Cerebellar cortex (tissue), 1 donor: Measurements from ENCODE around the gene SLC5A8.
"Not testable (repeated sequence)": the region's sequence is repeated elsewhere in the genome, so short reads cannot be mapped to it uniquely, and the experiment has no call there.

Experiments used
- DNase-seq: peaks from one replicate; pipeline ENCODE4 v3.0.0-alpha.2; 2015; ENCODE audit warnings: low spot score

SLC5A8 gene

GRCh38 chr12:101168001-101168400, 42.0 kb downstream of the SLC5A8 start:
- DNase-seq: no peak

- DNase-seq: no peak
Measured at GRCh38 chr12:101166866-101167265, 43.2 kb downstream of the SLC5A8 start.

DNA sequence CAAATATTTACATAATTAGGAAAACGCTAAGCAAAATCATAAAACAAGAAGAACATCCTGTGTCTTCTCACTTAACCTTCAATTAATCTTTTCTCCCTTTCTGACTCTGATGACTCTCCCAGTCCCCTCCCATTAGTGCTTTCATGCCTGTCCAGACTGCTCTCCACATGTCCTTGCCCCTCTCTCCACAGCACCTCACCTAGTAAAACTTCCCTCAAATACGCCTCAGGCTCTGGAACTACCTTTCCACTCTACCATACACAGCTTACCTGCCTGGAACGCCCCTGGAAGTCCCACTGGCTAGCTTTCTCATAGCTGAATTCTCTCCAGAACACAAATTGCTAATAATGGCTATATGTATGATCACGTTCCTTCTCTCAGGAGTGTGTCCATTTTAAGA, 44.7 kb downstream of the SLC5A8 start:
- no peak for DNase-seq

- not testable (repeated sequence) for DNase-seq
Measured at GRCh38 chr12:101145777-101146431, 64.1 kb downstream of the SLC5A8 start.

GRCh38 chr12:101127521-101128219, 82.4 kb downstream of the SLC5A8 start:
- DNase-seq: no peak

DNA sequence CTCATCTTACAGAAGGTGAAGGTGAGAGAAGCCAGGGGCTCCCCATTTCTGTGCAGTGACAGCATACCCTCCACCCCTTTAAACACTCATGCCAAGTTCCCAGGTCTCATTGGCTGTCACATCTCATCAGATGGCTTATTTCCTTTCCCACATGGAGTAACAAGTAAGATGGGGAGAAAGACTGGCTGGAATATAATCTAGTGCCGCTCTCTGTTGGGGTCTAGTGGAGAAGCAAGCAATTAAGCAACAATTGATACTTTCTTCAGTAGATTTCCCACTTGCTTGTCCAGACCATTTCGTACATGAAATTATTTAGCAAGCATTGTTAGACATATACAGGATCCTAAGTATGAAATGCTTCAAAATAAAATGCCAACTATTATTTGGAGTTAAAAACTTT, 92.2 kb downstream of the SLC5A8 start:
- DNase-seq: no peak

GRCh38 chr12:101116911-101117310, 93.1 kb downstream of the SLC5A8 start:
- DNase-seq: no peak

DNA sequence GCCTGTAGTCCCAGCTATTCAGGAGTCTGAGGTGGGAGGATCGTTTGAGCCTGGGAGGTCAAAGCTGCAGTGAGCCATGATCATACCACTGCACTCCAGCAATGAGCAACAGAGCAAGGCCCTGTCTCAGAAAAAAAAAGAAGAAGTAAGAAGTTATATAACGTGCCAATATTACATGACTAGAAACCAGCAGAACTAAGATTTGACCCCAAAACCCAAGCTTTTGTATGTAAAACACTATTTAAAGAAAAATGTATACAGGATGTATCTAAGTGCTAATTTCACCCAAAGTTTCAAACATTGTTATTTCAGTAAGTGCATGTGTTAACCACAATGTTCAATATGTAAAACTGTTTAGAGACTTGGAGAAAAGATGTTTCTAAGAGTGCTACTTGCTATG, 94.7 kb downstream of the SLC5A8 start:
- DNase-seq: no peak

- no peak for DNase-seq
Measured at GRCh38 chr12:101111441-101111840, 98.6 kb downstream of the SLC5A8 start.

GRCh38 chr12:101110866-101111265, 99.2 kb downstream of the SLC5A8 start:
- no peak for DNase-seq

DNA sequence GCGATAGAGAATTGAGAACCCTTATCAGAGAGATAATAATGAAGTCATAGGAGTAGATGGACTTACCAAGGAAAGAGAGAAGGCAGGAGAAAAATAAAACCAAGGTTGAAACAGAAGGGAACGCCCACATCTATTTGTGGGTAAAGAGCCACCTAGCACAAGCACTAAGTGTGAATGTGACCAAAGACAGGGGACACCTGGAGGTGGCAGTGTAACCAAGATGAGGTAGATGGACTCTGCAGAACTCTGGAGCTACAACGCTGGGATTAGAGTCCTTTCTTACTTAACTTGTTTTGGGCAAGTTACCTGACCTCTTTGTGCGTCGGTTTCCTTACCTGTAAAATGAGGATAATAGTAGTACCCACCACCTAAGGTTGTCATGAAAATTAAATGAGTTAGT, 101.9 kb downstream of the SLC5A8 start:
- DNase-seq: no peak

DNA sequence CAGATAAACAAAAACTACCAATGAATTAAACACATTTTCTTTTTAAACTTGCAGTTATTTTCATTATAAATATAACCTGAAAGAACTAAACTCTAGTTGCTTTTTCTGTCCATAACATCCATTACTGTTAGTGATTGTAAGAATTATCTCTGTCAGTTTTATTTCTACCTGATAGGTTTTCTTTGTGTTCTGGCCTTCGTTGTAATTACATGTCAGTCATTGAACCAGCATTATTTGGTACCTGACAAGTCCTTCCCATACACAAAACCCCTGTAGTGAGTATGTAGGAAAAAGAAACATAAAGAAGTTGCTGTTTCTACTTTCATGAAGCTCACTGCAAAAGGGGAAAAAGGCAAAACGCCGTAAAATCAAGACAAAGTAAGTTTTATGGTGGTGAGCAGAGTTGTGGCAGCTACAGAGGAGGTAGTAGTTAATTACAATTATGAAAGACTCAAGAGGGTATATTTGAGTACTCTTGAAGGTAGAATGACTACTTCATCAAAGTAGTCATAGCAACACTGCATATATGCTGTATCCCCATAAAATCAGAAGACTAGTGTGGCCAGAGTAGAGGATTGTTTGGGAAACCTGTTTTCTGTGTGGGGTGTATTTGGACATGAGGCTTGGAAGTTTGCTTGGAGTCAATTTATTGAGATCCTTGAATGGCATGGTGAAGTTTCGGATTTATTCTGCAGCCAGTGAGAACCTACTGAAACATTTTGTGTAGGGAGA, 102.8 kb downstream of the SLC5A8 start:
- no peak for DNase-seq
